ENCODE results near the gene SEPTIN5. TPM values are rescaled to one million over a fixed set of nuclear protein-coding genes. Genes with fewer than 3 reads are reported as not detected.

SEPTIN5 gene
- total RNA-seq, 1 donor from 2014 or later: 103 TPM

DNA sequence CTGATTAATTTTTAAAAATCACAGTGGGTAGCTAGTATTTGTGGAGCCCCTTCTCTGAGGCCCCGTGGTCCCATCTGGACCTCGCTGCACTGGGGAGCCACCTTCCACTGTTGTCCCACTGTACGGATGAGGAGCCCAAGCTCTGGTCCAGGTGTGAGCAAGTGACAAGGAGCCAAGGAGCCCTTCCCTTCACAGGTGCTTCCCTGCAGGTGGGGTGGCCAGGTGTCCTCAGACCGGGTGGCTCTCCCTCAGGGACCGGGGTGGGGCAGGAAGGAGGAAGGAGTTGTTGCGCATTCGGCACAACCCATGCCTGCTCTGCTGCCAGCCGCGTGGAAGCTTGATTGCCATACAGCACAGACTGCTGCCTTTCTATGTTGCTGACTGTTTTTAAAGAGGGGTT, 10.4 kb upstream of the SEPTIN5 start:
- peaks cover under 1% of the 10 kb centered on the region for H3K4me1 Mint-ChIP-seq (ENCODE audit: unreplicated experiment)
- no peak for DNase-seq (ENCODE audit: extremely low spot score, unreplicated experiment)

GRCh38 chr22:19704355-19705015, 9.8 kb upstream of the SEPTIN5 start:
- no peak for DNase-seq (ENCODE audit: extremely low spot score, unreplicated experiment)
- no peak overlapping the region for H3K27ac Mint-ChIP-seq (ENCODE audit: unreplicated experiment)
- no peaks in the 10 kb centered on the region for H3K36me3 Mint-ChIP-seq (ENCODE audit: unreplicated experiment)
- no peaks in the 10 kb centered on the region for H3K9me3 Mint-ChIP-seq (ENCODE audit: unreplicated experiment)
- no peak for TF ChIP-seq CTCF (IDR thresholded peaks at IDR 0.05)
- H3K4me1 Mint-ChIP-seq (ENCODE audit: unreplicated experiment): peaks cover 6% of the 10 kb centered on the region
- H3K27me3 Mint-ChIP-seq (ENCODE audit: unreplicated experiment): no peaks in the 10 kb centered on the region
- H3K4me3 Mint-ChIP-seq (ENCODE audit: unreplicated experiment): no peak overlapping the region

More for the DNA sequence above, 10.4 kb upstream of the SEPTIN5 start:
- no peaks in the 10 kb centered on the region for H3K36me3 Mint-ChIP-seq (ENCODE audit: unreplicated experiment)
- no peak overlapping the region for H3K4me3 Mint-ChIP-seq (ENCODE audit: unreplicated experiment)
- TF ChIP-seq CTCF (IDR thresholded peaks at IDR 0.05): no peak
- H3K9me3 Mint-ChIP-seq (ENCODE audit: unreplicated experiment): no peaks in the 10 kb centered on the region
- H3K27me3 Mint-ChIP-seq (ENCODE audit: unreplicated experiment): no peaks in the 10 kb centered on the region
- H3K27ac Mint-ChIP-seq (ENCODE audit: unreplicated experiment): no peak overlapping the region

GRCh38 chr22:19705181-19705934, 8.9 kb upstream of the SEPTIN5 start:
- no peak for DNase-seq (ENCODE audit: extremely low spot score, unreplicated experiment)
- Mint-ChIP-seq H3K36me3 (ENCODE audit: unreplicated experiment) (no peaks in the 10 kb centered on the region), H3K9me3 (ENCODE audit: unreplicated experiment) (no peaks in the 10 kb centered on the region), H3K27ac (ENCODE audit: unreplicated experiment) (no peak overlapping the region), H3K4me1 (ENCODE audit: unreplicated experiment) (peaks cover 10% of the 10 kb centered on the region), H3K27me3 (ENCODE audit: unreplicated experiment) (no peaks in the 10 kb centered on the region), H3K4me3 (ENCODE audit: unreplicated experiment) (no peak overlapping the region)
- TF ChIP-seq CTCF (IDR thresholded peaks at IDR 0.05): peak; percentile 24

GRCh38 chr22:19706661-19707151, 7.6 kb upstream of the SEPTIN5 start:
- H3K9me3 Mint-ChIP-seq (ENCODE audit: unreplicated experiment): no peaks in the 10 kb centered on the region
- no peak for DNase-seq (ENCODE audit: extremely low spot score, unreplicated experiment)
- peaks cover 10% of the 10 kb centered on the region for H3K4me1 Mint-ChIP-seq (ENCODE audit: unreplicated experiment)
- no peak overlapping the region for H3K27ac Mint-ChIP-seq (ENCODE audit: unreplicated experiment)
- no peak for TF ChIP-seq CTCF (IDR thresholded peaks at IDR 0.05)
- H3K36me3 Mint-ChIP-seq (ENCODE audit: unreplicated experiment): no peaks in the 10 kb centered on the region
- no peaks in the 10 kb centered on the region for H3K27me3 Mint-ChIP-seq (ENCODE audit: unreplicated experiment)
- H3K4me3 Mint-ChIP-seq (ENCODE audit: unreplicated experiment): no peak overlapping the region
